Hindlimb muscle (tissue), 1 donor: Measurements from ENCODE around the gene SETD1A. TPM values are rescaled to one million over a fixed set of nuclear protein-coding genes. Genes with fewer than 3 reads are reported as not detected.
"Not testable (repeated sequence)": the region's sequence is repeated elsewhere in the genome, so short reads cannot be mapped to it uniquely, and the experiment has no call there.

Experiments used
- DNase-seq: peaks from one replicate; pipeline ENCODE4 v3.0.0-alpha.2; 2013
- polyA plus RNA-seq: library from polyadenylated mRNA; unstranded; fragments of 120-200 nt; gene quantifications from one replicate; pipeline ENCODE4 v1.2.1, GENCODE V29; 2013; ENCODE audit not compliant: insufficient read length

Gene SETD1A
- polyA plus RNA-seq, 1 donor: 15.1 TPM

GRCh38 chr16:30930160-30930571 lies 27.4 kb upstream of the SETD1A start:
- DNase-seq: no peak

DNA sequence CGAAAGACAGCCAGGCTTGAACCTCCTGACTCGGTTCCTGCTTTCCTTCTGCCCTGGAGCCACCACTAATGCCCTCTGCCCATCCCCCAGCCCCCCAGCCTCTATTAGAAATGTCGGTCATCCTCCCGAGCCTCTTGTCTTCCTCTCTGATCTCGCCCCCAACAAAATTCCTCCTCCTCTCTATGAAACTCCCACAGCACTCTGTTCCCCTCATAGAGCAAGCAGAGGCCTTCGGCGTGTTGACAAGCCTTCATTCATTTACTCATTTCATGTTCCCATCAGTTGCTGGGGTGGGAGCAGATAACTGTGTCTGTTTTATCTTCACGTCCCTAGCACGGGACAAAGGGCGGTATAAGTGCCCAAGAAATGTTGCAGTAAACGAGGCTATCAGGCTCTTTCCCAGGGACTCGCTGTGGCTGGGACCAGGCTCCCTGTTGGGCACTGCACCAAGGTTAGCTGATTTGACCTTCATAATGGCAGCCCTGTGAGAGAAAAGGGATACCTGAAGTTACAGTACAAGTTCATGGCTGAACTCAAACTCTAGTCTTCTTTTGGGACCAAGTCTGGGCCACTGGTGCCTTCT lies 26.4 kb upstream of the SETD1A start:
- DNase-seq: no peak

DNA sequence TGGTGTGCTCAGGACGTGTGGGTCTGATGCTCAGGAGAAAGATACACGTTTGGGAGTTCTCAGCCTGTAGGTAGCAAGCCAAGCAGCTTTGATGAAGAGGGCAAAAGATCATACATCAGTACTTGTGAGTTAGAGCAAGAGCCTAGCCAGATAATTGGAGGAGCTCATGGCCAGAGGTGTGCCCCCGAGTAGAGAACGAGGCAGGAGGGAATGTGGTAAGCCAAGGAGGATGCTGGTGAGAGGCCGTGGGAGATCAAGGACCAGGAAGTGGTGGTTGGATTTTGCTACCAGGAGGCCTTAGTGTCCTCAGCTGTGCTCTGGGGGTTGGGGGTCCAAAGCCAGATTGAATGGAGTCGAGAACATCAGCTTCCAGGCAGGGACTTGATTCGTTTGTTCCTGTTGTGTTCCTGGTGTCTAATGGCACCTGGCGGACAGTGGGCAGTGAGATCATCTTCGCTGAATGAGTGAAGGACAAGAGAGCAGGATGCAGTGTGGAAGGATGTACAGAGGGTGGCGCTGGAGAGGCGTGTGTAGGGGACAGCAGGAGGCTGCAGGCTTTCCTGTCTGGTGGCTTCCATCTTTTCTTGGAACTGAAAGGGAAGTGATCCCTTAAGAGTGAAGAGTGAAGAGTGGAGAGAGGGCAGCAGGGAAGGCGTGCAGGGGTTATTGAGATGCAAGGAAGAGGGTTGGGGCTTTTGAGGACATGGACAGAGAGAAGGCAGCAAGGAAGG lies 22.6 kb upstream of the SETD1A start:
- no peak for DNase-seq

GRCh38 chr16:30937692-30938091 lies 19.9 kb upstream of the SETD1A start:
- no peak for DNase-seq

DNA sequence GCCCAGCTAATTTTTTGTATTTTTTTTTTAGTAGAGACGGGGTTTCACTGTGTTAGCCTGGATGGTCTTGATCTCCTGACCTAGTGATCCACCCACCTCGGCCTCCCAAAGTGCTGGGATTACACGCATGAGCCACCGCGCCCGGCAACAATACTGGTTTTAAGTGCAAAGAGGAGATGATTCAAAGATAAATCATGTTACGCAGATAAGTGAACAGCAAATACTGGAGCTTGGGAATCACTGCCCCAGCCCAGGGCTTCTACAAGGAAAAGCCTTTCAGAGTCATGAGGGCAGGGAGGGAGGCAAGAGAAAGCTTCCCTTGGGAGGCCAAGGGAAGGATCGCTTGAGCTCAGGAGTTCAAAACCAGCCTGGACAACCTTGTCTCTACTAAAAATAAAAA lies 18.0 kb upstream of the SETD1A start:
- not testable (repeated sequence) for DNase-seq

DNA sequence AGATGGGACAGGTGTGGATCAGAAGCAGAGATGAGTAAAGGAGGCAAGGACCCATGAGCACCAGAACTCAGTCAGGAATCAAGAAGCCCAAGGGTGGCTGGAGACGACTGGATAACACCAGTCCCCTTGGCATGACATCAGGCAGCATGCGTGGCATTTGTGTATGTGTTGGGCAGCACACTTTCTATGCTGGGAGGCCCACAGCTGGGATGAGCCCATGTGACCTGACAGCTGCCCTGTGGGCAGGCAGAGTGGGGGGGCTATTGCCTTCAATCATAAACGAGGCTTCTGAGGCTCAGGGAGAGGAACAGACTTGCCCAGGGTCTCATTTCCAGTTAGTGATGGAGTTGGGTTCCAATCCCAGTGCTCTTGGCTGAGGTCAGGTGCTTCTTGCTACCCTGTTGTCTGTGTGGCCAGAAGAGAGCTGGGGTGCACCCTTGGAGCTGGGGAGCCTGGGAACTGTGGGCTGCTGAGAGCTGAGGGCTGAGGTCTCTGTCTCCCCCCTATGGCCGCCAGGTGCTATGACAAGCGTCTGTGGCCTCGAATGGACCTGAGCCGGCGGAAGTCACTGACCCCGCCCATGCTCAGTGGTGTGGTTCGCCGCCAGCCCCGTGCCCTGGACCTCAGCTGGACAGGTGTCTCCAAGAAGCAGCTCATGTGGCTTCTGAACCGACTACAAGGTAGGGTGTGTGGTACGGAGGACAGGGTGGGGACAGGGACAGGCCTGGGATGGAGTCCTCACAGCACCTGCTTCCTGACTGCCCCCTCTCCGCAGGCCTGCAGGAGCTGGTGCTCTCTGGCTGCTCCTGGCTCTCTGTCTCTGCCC lies 15.7 kb upstream of the SETD1A start:
- DNase-seq: no peak

DNA sequence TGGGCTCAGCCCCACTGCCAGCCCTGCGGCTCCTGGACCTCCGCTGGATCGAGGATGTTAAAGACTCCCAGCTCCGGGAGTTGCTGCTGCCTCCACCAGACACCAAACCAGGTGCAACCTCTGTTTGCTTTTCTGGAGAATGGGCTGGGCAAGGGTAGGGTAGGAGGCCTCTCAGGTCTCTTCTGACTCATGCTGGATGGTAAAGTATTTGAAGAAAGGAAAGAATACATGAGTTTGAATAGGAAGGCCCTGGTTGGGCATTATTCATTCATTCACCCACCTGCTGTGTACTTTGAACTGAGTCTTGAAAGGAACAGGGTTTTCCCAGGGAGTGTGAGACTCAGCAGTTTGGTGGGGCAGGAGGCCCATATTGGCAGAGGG lies 15.1 kb upstream of the SETD1A start:
- no peak for DNase-seq

- no peak for DNase-seq
These were observed 13.2 kb upstream of the SETD1A start for GRCh38 chr16:30944352-30944751.

GRCh38 chr16:30946671-30947540 lies 10.6 kb upstream of the SETD1A start:
- no peak for DNase-seq

- DNase-seq: no peak
These were observed 10.1 kb upstream of the SETD1A start for GRCh38 chr16:30947541-30947858.

- peak; percentile 93 for DNase-seq
These were observed 9.5 kb upstream of the SETD1A start for GRCh38 chr16:30947859-30948666.

DNA sequence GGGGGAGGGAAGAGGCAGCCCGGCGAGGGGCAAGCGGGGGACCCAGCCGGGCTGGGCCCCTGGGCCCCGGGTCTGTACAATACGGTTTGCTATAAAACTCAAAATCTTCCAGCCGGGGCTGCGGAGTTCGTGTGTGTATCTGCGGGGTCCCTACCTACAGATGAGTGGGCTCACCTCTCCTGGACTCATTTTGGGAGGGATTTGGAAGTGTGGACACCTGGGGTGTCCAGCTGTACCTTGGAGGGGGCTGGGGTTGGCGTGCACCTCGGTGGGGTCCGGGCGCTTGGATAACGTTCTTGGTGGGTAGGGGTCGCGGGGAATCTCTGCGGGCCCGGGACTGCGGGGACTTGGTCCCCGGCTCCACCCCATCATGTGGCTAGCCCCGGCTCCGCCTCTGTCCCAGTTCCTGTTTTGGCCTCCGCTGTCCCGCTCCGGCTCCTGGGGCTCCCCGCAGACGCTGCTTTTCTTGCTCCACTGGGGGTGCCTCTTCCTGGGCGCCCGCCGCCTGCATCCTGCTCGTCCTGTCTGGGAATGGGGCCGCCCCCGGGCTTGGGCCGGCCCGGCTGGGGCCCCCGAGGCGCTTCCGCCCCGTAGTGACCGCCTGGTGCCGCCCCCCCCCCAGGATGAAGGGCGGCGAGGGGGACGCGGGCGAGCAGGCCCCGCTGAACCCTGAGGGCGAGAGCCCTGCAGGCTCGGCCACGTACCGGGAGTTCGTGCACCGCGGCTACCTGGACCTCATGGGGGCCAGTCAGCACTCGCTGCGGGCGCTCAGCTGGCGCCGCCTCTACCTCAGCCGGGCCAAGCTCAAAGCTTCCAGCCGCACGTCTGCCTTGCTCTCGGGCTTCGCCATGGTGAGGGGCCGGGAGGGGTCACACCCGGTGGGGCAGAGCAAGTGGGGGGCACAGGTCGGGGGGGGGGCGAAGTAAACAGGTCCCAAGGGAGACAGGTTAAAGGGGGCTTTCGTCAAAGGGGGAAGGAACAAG lies 8.6 kb upstream of the SETD1A start, which contains the start of gene ORAI3:
Gene ORAI3 (plus strand): TSS at position 402 of the 983 bp plus-strand sequence. CDS start 222 bp downstream, at position 624.
- DNase-seq: peak; percentile 74

DNA sequence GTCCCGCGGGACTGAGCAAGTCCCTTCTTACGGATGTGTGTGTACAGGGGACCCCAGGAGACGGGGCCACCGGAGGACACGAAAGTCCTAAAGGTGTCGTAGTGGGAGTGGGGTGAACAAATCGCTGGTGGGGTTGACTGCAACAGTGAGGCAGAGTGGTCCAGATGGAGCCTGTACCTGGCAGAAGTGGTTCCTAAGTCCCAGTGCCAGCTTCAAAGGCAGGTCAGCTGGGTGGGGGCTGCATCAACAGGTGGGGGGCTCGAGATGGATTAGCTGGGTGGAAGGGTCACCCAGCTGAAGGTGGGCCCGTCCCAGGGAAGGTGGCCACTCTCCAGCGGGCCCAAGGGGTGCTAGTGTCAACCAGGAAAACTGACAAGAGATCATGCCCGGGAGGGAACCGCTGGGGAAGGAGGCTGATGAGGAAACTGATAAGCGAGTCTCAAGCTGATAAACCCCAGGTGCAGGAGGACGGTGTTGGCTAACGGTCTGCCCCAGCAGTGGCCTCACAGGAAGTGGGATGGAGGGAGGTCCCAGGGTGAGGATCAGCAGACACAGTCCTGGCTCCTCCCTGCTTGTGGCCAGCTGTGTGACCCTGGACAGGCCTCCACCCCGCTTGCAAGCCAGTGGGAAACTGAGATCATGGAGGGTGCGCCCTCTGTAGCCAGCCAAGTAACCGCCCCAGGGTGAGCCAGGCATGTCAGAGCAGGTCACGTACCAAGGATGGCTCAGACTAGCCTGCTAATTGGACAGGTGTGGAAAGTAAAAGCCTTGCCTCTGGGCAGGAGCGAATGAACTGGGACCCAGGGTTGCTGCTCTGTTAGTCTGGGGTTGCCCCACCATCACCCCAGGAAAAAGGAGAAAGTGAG lies 7.7 kb upstream of the SETD1A start:
- peak; percentile 73 for DNase-seq

GRCh38 chr16:30950516-30951065 lies 7.0 kb upstream of the SETD1A start:
- no peak for DNase-seq

GRCh38 chr16:30951193-30951592 lies 6.4 kb upstream of the SETD1A start:
- DNase-seq: no peak

GRCh38 chr16:30951750-30952149 lies 5.8 kb upstream of the SETD1A start:
- DNase-seq: no peak

DNA sequence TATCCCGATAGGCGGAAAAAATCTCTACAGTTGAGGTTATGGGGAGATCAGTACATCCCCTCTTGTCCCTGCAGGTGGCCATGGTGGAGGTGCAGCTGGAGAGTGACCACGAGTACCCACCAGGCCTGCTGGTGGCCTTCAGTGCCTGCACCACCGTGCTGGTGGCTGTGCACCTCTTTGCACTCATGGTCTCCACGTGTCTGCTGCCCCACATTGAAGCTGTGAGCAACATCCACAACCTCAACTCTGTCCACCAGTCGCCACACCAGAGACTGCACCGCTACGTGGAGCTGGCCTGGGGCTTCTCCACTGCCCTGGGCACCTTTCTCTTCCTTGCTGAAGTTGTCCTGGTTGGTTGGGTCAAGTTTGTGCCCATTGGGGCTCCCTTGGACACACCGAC lies 4.4 kb upstream of the SETD1A start:
- no peak for DNase-seq

GRCh38 chr16:30953511-30954124 lies 3.9 kb upstream of the SETD1A start:
- DNase-seq: peak; percentile 84

- no peak for DNase-seq
These were observed 2.6 kb upstream of the SETD1A start for GRCh38 chr16:30954993-30955392.
